IPS-20b (cell line): Measurements from ENCODE around the gene ZNF18.

Experiments
- H3K27ac ChIP-seq: one replicate; pipeline ENCODE4 v1.5.1; 2013; ENCODE audit warnings: low read length
- H3K27me3 ChIP-seq: 2 replicates; pipeline ENCODE4 v1.6.1; 2013; ENCODE audit warnings: mild to moderate bottlenecking, low read length, inconsistent platforms; ENCODE audit not compliant: insufficient read depth
- H3K36me3 ChIP-seq: 2 replicates; pipeline ENCODE4 v1.6.1; 2013; ENCODE audit warnings: low read depth, mild to moderate bottlenecking, inconsistent platforms, low read length, moderate library complexity; ENCODE audit not compliant: insufficient read depth
- H3K4me1 ChIP-seq: 2 replicates; pipeline ENCODE4 v1.6.1; 2013; ENCODE audit warnings: mild to moderate bottlenecking, control low read depth, inconsistent platforms, low read length, moderate library complexity; ENCODE audit not compliant: insufficient read depth
- H3K4me3 ChIP-seq: 2 replicates; pipeline ENCODE4 v1.5.1; 2013; ENCODE audit warnings: mild to moderate bottlenecking, low read length, inconsistent platforms
- H3K9ac ChIP-seq: 2 replicates; pipeline ENCODE4 v1.6.1; 2013; ENCODE audit warnings: low read depth, mild to moderate bottlenecking, inconsistent platforms, low read length, moderate library complexity
- H3K9me3 ChIP-seq: 2 replicates; pipeline ENCODE4 v1.6.1; 2013; ENCODE audit warnings: mild to moderate bottlenecking, low read depth, low read length, inconsistent platforms; ENCODE audit not compliant: insufficient read depth

Gene ZNF18, protein sequence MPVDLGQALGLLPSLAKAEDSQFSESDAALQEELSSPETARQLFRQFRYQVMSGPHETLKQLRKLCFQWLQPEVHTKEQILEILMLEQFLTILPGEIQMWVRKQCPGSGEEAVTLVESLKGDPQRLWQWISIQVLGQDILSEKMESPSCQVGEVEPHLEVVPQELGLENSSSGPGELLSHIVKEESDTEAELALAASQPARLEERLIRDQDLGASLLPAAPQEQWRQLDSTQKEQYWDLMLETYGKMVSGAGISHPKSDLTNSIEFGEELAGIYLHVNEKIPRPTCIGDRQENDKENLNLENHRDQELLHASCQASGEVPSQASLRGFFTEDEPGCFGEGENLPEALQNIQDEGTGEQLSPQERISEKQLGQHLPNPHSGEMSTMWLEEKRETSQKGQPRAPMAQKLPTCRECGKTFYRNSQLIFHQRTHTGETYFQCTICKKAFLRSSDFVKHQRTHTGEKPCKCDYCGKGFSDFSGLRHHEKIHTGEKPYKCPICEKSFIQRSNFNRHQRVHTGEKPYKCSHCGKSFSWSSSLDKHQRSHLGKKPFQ

DNA sequence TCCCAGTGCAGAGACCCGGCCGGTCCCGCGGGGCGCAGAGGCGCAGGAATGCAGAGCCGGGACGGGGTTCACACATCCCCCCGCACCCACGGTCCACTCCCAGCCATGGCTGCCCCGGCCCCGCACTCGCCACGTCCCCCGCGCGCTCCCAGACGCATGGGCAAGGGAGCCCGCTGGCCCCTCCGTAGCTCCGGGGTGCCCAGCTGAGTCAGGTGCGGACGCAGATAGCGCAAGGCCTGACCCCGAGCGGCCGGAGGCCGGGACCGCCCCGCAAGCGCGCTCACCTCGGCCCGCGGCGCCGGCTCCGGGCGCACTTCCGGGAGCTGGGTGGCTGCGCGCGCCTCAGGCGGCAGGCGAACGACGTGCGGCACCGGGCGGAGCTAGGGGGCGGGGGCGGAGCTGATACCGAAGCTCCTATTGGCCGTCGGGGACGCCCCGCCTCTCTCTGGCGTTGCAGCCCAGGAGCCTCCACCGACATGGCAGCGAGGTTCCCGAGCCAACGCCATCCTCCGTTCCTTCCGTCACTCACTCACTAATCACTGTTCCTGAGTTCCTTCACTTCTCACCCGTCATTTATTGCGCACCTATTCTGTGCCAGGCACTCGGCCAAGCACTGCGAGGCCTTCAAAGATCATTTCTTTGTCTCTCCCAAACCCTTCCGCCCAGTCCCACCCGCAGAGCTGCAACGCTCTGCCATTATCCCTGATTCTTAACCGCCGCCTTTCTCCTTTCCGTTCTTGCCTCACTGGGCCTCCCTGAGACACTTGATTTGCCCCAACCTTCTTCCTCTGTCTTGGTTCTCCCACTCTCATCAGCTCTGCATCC, at the start of gene ZNF18:
Gene ZNF18, minus strand, starts transcription at position 329 of the 825 bp plus-strand sequence. CDS start 4,646 bp downstream, outside the sequence.
- Histone ChIP-seq H3K27ac (peak within 1 kb of the TSS; percentile 58), H3K9me3 (no peaks in the 10 kb centered on the region), H3K36me3 (peaks cover 5% of the 10 kb centered on the region; the same call in 1 of the 2 replicates), H3K27me3 (no peaks in the 10 kb centered on the region), H3K4me1 (0 out of 2 replicates have a peak, but pooled peaks cover 2% of the 10 kb centered on the region), H3K9ac (peak within 1 kb of the TSS; percentile 83), H3K4me3 (peak within 1 kb of the TSS; percentile 73)

DNA sequence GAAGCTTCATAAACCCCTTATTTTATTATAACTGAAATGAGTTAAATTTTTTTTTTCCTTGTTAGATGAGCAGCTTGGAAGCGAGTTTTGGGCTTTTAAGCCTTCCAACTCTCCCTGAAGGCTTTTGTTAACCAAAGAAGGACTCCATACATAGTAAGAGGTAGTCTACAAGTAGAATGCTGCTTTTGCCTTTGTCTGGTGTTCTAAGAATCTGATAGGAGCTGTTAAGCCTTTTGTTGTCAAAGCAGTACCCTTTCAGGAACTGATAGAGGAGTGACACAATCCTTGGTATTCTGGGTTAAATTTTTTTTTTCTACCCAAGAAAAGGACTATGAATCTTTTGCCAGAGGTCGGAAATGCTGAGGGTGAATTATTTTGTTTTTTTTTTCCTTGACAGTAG, 49.5 kb upstream of the ZNF18 start:
- Histone ChIP-seq H3K27me3 (no peaks in the 10 kb centered on the region), H3K9ac (peak overlapping the region; percentile 38; the same call in 1 of the 2 replicates), H3K4me3 (peak overlapping the region; percentile 28; the same call in 1 of the 2 replicates), H3K4me1 (peaks cover 45% of the 10 kb centered on the region), H3K27ac (no peak overlapping the region), H3K9me3 (no peaks in the 10 kb centered on the region), H3K36me3 (no peaks in the 10 kb centered on the region)

DNA sequence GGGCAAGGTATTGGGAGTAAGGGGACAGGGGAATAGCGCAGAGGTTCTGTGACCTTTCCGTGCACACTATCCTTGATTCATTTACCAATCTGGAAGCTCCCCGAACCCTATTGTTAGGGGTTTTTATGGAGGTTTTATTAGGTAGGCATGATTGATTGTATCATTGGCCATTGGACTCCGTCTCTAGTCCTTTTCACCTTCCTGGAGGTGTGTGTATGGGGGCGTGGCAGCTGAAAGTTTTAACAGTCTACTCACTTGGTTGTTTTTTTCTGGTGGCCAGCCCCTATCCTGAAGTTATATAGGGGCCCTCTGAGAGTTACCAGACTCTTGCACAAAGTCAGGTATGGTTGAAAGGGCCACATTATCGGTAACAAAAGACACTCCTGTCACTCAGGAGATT, 46.4 kb upstream of the ZNF18 start:
- H3K27me3 ChIP-seq, result no peaks in the 10 kb centered on the region
- H3K9me3 ChIP-seq, result no peaks in the 10 kb centered on the region
- H3K9ac ChIP-seq, result no peak overlapping the region
- H3K36me3 ChIP-seq, result no peaks in the 10 kb centered on the region
- no peak overlapping the region for H3K4me3 ChIP-seq
- H3K4me1 ChIP-seq, result peaks cover 19% of the 10 kb centered on the region; the same call in 1 of the 2 replicates
- H3K27ac ChIP-seq, result no peak overlapping the region

DNA sequence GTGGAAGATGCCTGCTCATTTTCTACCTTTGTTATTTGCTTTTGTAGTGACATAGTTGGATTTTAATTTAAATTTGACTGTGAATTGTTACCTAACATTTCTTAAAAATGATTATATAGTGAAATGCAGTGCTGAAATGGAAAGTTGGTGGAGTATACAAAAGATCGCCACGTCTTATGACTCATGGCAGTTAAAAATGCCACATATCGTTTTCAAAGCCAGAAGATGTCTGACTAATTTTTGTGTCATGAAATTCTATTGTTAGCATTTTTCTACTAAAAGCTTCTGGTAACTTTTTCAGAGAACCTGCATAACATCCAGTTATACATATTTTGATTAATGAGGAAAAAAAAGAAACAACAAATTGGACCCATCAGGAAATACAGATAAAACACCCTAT, 44.0 kb upstream of the ZNF18 start:
- Histone ChIP-seq H3K36me3 (no peaks in the 10 kb centered on the region), H3K4me1 (peaks cover 8% of the 10 kb centered on the region; the same call in 1 of the 2 replicates), H3K27ac (no peak overlapping the region), H3K9ac (no peak overlapping the region), H3K4me3 (no peak overlapping the region), H3K9me3 (no peaks in the 10 kb centered on the region), H3K27me3 (no peaks in the 10 kb centered on the region)

DNA sequence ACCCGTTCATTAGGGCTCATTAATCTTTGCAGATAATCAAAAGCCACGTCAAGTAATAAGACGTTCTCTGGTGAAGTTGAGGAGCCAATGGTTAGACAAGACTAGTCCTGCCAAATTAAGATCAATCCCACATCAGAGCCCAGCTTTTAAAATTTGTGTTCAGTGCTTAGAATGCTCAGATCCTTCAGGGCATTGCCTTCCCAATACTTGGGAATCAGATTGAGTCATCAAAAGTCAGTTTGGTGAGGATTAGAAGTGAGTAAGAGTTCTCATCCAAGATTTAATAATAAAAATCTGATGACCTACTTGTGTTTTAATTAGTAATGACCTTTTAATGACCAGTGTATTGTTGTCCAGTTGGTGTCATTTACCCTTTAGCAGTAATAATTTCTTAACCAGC, 43.2 kb upstream of the ZNF18 start:
- no peak overlapping the region for H3K4me3 ChIP-seq
- H3K4me1 ChIP-seq, result peaks cover 3% of the 10 kb centered on the region; the same call in 1 of the 2 replicates
- H3K9me3 ChIP-seq, result no peaks in the 10 kb centered on the region
- H3K9ac ChIP-seq, result no peak overlapping the region
- H3K36me3 ChIP-seq, result no peaks in the 10 kb centered on the region
- no peaks in the 10 kb centered on the region for H3K27me3 ChIP-seq
- no peak overlapping the region for H3K27ac ChIP-seq

DNA sequence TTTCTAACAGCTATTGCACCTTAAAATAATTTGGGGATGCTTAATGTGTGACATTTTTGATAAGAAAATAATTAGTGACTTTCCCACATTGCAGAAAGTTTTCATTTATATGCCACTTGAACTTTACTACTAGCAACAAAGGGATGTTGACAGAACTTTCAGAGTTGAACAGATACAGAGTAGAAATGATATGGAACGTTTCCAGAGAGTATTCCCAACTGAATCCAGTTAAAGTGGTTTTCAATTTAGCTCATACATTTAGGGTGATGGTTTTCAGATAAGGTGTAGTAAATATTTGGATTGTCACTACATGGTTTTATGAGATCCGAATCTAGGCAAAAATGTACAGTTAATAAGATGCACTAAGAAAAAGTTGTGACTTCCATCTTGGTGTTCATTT, 40.7 kb upstream of the ZNF18 start:
- H3K9me3 ChIP-seq, result no peaks in the 10 kb centered on the region
- peaks cover 2% of the 10 kb centered on the region; the same call in 1 of the 2 replicates for H3K36me3 ChIP-seq
- H3K27me3 ChIP-seq, result no peaks in the 10 kb centered on the region
- H3K9ac ChIP-seq, result no peak overlapping the region
- H3K4me3 ChIP-seq, result no peak overlapping the region
- no peaks in the 10 kb centered on the region for H3K4me1 ChIP-seq
- H3K27ac ChIP-seq, result no peak overlapping the region

DNA sequence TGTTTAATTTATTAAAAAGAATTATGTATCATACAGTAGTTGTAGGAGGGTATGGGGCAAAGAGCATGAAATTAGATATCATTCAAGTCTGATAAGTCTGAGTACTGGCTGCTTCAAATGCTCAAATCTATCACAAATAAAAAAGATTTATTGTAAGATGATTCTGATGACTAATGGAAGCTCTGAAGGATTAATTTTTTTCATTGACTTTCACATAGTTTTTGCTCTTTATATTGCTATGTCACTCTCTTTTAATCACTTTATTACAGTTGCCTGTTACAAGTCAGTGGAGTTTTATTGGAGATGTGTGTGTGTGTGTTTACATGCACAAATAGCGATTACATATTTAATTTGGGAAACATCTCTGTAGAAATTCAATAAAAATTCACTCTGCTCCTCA, 38.4 kb upstream of the ZNF18 start:
- H3K9me3 ChIP-seq, result no peaks in the 10 kb centered on the region
- H3K4me1 ChIP-seq, result no peaks in the 10 kb centered on the region
- H3K9ac ChIP-seq, result no peak overlapping the region
- H3K27me3 ChIP-seq, result no peaks in the 10 kb centered on the region
- peaks cover 2% of the 10 kb centered on the region; the same call in 1 of the 2 replicates for H3K36me3 ChIP-seq
- no peak overlapping the region for H3K27ac ChIP-seq
- no peak overlapping the region for H3K4me3 ChIP-seq

DNA sequence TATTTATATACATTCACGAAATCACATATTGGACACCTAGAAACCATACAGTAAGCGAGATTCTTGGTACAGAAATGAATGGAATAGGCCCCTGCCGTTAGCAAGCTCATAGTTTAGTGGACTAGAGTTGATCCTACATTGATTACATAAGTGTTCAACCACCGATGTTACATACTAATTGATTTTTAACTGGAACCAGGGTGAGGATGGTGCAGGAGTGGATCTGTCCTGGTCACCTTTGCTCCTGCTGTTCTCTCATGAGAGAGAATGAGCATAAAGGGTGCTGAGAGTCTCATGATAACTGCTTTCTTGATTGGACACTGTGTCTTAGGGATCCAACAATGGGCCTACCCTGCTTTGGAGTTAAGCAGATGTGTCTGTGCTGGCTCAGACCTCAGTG, 37.3 kb upstream of the ZNF18 start:
- Histone ChIP-seq H3K4me3 (no peak overlapping the region), H3K36me3 (peaks cover 2% of the 10 kb centered on the region; the same call in 1 of the 2 replicates), H3K9me3 (no peaks in the 10 kb centered on the region), H3K27ac (no peak overlapping the region), H3K27me3 (no peaks in the 10 kb centered on the region), H3K9ac (no peak overlapping the region), H3K4me1 (no peaks in the 10 kb centered on the region)

DNA sequence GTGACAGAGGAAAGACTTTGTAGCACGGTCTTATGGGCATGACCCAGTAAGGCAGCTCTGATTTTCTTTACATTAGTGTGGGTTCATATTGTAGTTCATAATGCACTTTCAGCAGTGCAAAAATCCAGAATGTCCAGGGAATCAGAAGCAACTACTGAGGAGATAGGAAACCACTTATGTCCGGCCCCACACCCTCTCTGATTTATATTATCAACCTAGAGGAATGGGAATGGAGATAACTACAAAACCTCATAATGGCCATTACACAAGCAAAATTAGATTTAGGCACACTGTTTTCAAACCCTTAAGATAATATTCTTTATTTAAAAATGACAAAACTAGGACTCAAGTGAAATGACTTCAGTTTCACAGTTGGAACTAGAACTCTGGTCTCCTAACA, 31.3 kb upstream of the ZNF18 start:
- Histone ChIP-seq H3K9me3 (no peaks in the 10 kb centered on the region), H3K36me3 (no peaks in the 10 kb centered on the region), H3K4me3 (no peak overlapping the region), H3K27ac (no peak overlapping the region), H3K9ac (no peak overlapping the region), H3K4me1 (peaks cover 4% of the 10 kb centered on the region), H3K27me3 (no peaks in the 10 kb centered on the region)

DNA sequence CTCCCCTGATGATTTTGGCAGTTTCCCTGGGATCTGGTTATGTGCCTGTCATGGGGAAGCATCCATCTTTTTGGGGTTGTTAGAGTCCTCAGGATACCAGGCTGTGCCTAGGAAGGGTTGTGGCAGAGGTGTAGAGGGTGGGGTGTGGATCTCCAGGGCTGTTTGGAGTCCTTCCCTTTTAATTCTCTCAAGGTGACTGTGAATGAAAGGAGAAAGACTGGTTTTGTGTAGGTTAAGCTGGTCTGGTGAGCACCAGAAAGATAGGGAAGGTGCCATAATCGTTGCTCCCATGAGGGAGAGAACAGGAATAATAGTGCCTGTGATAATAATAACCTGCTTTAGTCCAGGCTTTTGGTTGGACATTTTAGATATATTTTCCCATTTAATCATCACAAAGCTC, 30.4 kb upstream of the ZNF18 start:
- Histone ChIP-seq H3K4me1 (peaks cover 4% of the 10 kb centered on the region), H3K27me3 (no peaks in the 10 kb centered on the region), H3K4me3 (no peak overlapping the region), H3K36me3 (no peaks in the 10 kb centered on the region), H3K9me3 (no peaks in the 10 kb centered on the region), H3K27ac (no peak overlapping the region), H3K9ac (no peak overlapping the region)

DNA sequence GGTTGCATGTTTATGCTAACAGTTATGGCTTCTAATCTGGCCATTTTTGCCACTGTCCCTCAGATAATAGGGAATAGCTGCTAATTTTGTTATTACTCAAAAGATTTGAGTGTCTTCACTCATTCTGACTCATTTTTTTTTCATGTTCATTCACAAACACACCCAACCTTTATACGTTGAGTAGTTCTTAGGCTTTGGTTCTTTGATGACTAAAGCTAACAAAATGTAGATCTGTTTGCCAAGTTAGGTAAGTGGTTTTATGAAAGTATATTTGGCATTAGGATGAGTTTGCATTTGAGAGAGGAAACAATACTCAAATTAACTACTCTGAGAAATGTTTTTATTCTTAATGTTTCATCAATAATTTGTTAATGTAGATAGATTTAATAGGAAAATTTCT, 27.1 kb upstream of the ZNF18 start:
- no peaks in the 10 kb centered on the region for H3K9me3 ChIP-seq
- H3K4me3 ChIP-seq, result no peak overlapping the region
- H3K9ac ChIP-seq, result no peak overlapping the region
- no peaks in the 10 kb centered on the region for H3K36me3 ChIP-seq
- no peak overlapping the region for H3K27ac ChIP-seq
- peaks cover 11% of the 10 kb centered on the region for H3K4me1 ChIP-seq
- H3K27me3 ChIP-seq, result peaks cover 12% of the 10 kb centered on the region
